HG02642 (cell line): ENCODE data around the gene IQUB.
A peak's percentile ranks its signal among the peaks of the same experiment; 100 is the strongest.
"Not testable (repeated sequence)": the region's sequence is repeated elsewhere in the genome, so short reads cannot be mapped to it uniquely, and the experiment has no call there.

Experiments
- ATAC-seq: cut with Tn5 transposase; IDR thresholded peaks from one replicate; pipeline ENCODE4 v1.9.1; 2021; ENCODE audit warnings: mild to moderate bottlenecking; ENCODE audit not compliant: unreplicated experiment, poor library complexity

The IQUB gene

GRCh38 chr7:123534383-123535260 lies at the start of gene IQUB:
Gene IQUB (minus strand): TSS chr7:123534595. CDS start chr7:123512340, 22,255 bp downstream.
- ATAC-seq, result peak; percentile 82

DNA sequence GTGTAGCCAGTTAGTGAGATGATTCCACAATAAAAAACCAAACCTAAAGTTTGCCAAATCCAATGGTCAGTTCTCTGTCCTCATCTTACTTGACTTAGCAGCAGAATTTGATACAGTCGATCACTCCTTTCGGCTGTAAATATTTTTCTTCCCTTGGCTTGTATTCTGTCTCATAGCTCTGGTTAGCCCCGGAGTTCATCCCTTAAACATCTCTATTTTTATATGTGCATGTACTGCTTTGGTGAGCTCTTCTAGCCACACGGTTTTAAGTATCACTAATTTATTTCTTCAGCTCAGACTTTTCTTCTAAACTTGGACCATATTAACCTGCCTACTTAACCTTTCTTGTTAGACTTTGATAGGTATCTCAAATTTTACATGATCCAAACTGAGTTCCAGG lies 49.4 kb upstream of the IQUB start:
- ATAC-seq, result no peak

GRCh38 chr7:123581162-123581459 lies 46.7 kb upstream of the IQUB start:
- ATAC-seq, result peak; percentile 20

DNA sequence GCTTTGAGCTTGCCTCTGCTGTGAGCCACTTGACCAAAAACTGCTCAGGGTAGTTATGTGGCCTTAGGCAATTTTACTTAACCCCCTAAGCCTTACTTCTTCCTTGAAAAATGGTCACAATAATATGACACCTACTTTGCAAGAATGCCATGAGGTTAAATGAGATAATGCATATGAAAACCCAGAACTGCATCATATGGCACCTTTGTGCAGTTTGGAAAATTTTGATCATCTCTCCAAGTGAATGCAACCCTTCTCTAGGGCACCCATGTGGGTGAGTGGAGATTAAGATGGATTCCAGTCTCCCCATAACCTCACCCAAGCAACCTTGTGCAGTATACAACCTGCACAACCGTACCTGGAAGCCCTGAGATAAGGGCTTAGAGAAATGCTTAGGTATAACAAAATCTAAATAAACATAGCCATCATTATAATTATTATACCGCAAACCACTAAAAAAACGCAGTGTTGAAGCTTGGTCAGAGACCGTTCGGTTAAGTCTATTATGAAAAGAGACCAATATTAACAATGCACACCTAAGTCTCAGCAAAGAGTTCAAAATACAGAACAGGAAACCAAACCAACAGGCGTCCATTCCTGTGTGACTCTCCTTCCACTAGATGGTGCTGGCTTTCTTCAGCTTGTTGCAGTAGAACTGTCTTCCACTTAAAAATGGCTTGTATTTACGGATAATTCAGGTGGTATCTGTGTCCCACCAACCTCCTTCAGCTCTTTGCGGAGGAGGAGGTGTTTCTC lies 46.2 kb upstream of the IQUB start:
- peak; percentile 89 for ATAC-seq

GRCh38 chr7:123579416-123579815 lies 45.0 kb upstream of the IQUB start:
- no peak for ATAC-seq

DNA sequence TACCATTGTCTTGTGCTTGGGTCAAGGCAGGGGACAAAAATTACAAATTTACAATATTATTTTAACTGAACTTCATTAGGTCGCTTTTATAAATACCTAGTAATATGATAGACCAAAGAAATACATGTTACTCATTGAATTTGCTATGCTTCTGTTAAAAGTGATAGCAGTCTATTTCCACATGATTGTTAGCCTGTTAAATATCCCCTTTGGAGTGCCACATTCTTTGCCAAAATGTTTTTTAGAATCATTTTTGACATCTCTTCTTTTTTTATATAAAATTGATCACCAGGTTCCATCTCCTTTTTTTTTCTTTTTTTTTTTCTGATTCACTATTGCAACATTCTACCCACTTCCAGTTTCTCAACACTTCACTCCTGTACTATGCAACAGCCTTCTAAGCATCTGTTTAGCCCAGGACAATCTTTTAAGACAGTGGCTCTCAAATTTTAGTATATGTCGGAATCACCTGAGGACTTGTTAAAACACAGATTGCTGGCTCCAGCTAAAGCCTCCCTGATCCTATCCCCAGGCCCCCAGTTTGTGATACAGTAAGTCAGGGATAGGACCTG lies 39.6 kb upstream of the IQUB start:
- no peak for ATAC-seq

DNA sequence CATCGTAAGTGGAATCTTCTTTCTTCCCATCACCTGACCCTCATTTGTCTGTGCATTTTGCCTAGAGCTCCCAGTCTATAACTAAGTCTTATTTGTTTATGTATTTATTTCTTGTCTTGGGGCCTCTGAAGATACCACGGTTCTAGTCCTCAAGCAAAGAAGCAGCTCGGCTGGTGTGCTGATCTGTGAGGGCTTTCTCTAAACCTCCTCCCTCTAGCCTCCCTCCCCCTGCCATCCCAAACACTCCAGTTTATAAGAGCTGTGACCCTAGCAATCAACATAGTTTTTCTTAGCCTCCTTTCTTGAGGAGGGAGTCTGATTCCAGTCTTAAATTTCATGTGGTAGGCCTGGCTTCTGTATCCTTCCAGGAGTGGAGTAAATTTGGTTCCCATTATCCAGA lies 38.9 kb upstream of the IQUB start:
- ATAC-seq, result no peak

DNA sequence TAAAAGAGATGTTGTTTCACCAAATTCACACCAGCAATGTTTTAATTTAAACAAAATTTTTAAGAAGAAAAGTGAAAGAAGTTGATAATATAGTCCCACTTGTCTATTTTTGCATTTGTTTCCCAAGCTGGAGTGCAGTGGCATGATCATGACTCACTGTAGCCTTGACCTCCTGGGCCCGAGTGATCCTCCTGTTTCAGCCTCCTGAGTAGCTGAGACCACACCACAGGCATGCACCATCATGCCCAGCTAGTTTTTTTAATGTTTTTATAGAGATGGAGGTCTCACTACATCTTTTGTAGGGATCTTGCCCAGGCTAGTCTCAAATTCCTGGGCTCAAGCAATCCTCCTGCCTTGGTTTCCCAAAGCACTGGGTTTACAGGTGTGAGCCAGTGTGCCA lies 37.3 kb upstream of the IQUB start:
- ATAC-seq, result no peak

GRCh38 chr7:123571187-123571586 lies 36.8 kb upstream of the IQUB start:
- no peak for ATAC-seq

DNA sequence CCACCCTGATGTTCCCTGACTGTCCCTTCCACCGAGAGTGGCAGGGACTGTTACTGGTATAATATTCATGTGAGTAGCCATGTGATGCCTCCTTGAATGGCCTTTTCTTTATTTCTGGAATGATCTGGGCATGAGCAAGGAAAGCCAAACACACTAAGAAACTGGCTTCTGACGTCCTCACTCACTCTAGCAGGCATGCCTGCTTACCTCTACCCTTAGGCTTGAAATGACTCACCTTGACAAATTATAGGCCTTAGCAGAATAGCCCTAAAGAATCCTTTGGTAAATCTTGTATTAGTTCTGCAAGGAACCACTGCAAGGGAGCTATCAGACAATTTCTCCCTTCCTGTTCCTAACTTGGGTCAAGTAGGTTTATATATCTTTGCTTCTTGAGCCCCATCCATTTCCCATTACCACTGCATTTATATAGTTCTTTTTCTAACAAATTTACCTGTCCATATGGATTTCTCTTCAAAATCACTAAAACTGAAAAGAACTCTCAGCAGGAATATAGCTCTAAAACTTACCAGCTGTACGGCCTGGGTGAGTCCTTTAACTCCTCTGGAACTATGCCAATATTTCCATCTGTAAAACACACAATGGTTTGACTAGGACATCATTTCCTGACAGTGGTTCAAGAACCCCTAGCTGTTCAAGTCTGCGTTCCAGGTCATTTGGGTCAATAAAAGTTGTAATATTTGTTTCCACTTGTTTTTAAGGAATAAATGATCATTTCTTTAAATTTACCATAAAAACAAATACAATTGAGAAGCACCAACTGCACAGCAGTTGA lies 36.2 kb upstream of the IQUB start:
- ATAC-seq, result no peak

GRCh38 chr7:123569352-123570010 lies 35.1 kb upstream of the IQUB start:
- no peak for ATAC-seq

GRCh38 chr7:123562121-123562520 lies 27.7 kb upstream of the IQUB start:
- no peak for ATAC-seq

DNA sequence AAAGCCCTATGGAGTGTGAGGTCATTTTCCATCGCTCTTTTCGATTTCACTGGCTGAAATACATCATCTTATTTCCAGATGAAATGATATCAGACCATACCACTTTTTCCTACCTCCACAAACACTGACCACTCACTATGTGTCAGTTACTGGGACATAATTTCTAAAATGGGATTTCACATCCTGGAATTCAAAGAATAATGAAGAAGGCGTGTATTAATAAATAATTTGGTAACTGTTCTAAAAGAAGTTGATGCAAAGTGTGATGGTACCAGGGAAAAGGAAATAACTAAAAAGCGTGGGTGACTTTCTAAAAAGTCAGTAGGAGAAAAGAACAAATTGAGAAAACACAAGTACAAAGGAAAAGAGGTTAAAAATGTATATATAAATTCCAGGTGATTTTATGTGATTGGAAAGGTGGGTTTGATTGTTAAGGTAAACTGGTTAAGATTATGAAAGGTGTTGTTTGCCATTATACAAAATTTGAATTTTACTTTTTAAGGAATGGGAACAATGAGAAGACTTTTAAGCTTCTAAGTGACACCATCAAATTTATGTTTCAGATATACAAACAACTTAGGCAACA lies 24.0 kb upstream of the IQUB start:
- no peak for ATAC-seq

DNA sequence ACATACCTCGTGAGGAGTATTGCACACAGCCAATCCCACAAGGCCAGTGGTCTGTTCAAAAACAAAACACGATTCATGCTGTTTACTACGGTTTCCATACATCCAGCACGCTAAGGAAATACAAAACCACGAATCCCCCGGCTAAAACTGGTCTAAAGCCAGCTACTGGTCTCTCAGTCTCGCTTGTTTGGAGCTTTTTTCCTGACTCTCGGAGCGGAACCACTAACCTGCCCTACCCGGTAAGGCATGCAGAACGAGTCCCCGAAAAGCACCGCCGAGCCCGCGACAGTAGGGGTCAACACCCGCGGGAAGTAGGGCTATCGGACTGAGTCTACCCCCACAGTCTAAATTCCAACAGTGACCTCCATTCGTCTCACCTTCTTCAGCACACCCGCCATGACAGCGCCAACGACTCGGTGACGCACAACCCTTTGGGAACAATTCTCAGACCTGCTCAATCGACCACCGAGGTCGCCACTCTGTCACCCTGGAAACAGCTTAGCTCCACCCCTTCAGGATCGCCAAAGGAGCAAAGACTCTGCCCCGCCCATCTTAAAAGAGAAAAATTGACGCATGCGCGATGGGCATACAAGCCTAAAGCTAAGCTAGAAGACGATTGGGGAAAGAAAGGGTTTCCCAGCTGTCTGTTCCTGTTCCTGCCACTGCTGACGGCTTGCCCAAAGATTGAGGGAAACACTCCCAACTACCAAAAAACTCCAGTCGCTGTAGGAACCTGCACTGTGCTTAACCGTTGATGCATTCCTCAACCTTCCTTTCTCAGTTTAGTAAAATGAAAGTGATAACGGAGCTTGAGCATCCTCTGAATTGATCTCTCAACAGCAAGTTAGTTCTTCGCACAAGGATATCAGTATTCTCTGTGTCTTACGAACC lies 23.2 kb upstream of the IQUB start, which contains the start of gene NDUFA5:
TSS of gene NDUFA5 (minus strand) at position 421 of the 891 bp plus-strand sequence. CDS start at position 398, 23 bp downstream.
- ATAC-seq, result peak; percentile 99

DNA sequence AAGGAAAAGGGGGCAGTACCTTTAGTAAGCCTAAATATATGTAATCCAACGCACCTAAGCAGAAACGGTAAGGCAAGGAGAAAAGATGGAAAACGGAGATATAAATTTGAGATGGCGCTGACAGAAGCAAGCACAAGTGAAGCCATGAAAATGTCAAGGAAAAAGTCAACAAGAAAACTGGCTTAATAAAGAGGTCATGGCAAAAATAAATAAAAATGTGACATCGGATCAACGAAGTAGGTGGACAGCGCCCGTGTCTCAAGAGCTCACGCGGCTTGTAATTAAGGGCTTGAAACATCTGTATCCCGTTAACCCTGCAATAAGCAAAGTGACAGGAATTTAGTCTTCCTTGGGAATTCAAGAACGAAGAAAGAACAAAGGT lies 22.6 kb upstream of the IQUB start:
- no peak for ATAC-seq

DNA sequence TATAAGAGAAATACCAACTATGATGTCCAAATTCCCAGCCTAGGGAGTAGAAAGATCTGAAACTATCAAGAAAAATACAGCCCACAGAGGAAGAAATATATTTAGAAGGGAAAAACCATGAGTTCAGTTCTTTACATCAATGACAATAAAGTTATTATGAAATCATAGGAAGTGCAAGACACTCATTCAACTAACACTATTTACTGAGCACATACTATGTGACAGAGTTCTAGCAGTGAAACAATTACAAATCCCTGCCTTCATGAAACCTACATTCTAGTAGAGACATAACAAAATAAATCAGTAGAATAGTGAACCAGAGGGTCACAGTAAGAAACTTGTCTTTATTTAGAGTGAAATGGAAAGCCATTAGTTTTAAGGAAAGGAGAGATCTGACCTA lies 21.1 kb upstream of the IQUB start:
- ATAC-seq, result no peak

- no peak for ATAC-seq
Observed at GRCh38 chr7:123553159-123553558, 18.8 kb upstream of the IQUB start.

DNA sequence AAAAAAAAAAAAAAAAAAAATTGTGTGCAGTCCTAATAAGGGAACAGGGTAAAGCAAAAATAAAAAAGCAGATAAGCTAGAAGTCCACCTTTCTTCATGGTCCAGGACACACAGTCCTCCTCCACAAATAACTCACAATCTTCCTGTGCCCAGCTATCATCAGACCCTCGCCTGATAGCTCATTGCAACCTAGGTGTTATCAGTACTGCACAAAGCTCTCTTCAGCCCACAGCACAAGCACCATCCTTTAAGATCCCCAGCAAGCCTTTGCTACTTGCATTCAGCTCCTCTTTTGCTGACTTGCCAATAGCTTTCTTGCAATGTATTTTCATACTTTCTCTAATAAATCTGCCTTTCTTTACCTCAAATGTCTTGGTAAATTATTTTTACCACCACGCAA lies 18.2 kb upstream of the IQUB start:
- no peak for ATAC-seq

DNA sequence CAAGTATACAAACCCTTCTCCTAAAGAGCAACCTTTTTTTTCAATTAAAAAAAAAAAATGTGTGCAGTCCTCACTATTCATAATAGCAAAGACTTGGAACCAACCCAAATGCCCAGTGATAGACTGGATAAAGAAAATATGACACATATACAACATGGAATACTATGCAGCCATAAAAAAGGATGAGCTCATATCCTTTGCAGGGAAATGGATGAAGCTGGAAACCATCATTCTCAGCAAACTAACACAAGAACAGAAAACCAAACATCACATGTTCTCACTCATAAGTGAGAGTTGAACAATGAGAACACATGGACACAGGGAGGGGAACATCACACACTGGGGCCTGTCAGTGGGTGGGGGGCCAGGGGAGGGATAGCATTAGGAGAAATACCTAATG lies 17.7 kb upstream of the IQUB start:
- not testable (repeated sequence) for ATAC-seq
